K562 (cell line): ENCODE data around the gene CTDSPL2. TPM values are rescaled to one million over a fixed set of nuclear protein-coding genes. Genes with fewer than 3 reads are reported as not detected.

Experiments
- BDP1 ChIP-seq: IDR thresholded peaks from 3 replicates; pipeline ENCODE4 v1.6.1; 2011; ENCODE audit not compliant: insufficient read length, insufficient read depth
- BRD4 ChIP-seq: fragments of 200-600 bp; sonication (generic); IDR thresholded peaks from 2 replicates; pipeline ENCODE4 v1.6.1; 2017; ENCODE audit warnings: inconsistent platforms
- CBX2 ChIP-seq: fragments of 200-600 bp; sonication (generic); IDR thresholded peaks from one replicate; pipeline ENCODE4 v1.6.1; 2012; ENCODE audit warnings: mild to moderate bottlenecking, low read length, inconsistent platforms; ENCODE audit not compliant: insufficient read depth, poor library complexity, severe bottlenecking
- DLX4 ChIP-seq: fragments of 250-450 bp; sonication (Bioruptor Pico); IDR thresholded peaks from 2 replicates; pipeline ENCODE4 v1.6.1; 2021; ENCODE audit warnings: mild to moderate bottlenecking
- ETV6 ChIP-seq, 3 experiments: fragments of 150-350 bp in 1 of 3; sonication (generic) in 1 of 3; formaldehyde crosslinking in 1 of 3; IDR thresholded peaks; 2 replicates each; pipeline versions ENCODE4 v1.6.1 to v1.8.0; 2014 to 2022; ENCODE audit warnings: borderline replicate concordance in 2 of 3, low read depth in 2 of 3, antibody characterized with exemption in 1 of 3, low read length in 1 of 3, mild to moderate bottlenecking in 1 of 3, missing genetic modification reagents in 1 of 3
- FOSL1 ChIP-seq: fragments of 200-800 bp; sonication (Bioruptor generic); conservative IDR thresholded peaks from 2 replicates; pipeline ENCODE4 v1.6.1; 2016; ENCODE audit warnings: missing genetic modification characterization, missing compliant biosample characterization
- HBP1 ChIP-seq: fragments of 450-650 bp; formaldehyde crosslinking; IDR thresholded peaks from 2 replicates; pipeline ENCODE4 v1.4.0; 2022; ENCODE audit warnings: missing genetic modification characterization
- KLF6 ChIP-seq: fragments of 250-450 bp; sonication (Bioruptor Pico); IDR thresholded peaks from 2 replicates; pipeline ENCODE4 v1.4.0; 2020; ENCODE audit warnings: mild to moderate bottlenecking, moderate library complexity, borderline replicate concordance
- MED1 ChIP-seq: sonication (generic); formaldehyde crosslinking; IDR thresholded peaks from 2 replicates; pipeline ENCODE4 v1.8.1; 2023; ENCODE audit warnings: missing genetic modification reagents, borderline replicate concordance
- NBN ChIP-seq: fragments of 450-650 bp; IDR thresholded peaks from 2 replicates; pipeline ENCODE4 v1.6.1; 2016; ENCODE audit warnings: low read depth, mild to moderate bottlenecking
- NCOA1 ChIP-seq: fragments of 450-650 bp; IDR thresholded peaks from 2 replicates; pipeline ENCODE4 v1.6.1; 2016; ENCODE audit warnings: low read depth
- PHB ChIP-seq: fragments of 250-450 bp; sonication (Bioruptor Pico); IDR thresholded peaks from 2 replicates; pipeline ENCODE4 v1.5.0; 2021
- PKNOX1 ChIP-seq: fragments of 450-650 bp; IDR thresholded peaks from 2 replicates; pipeline ENCODE4 v1.6.1; 2016
- PTBP1 ChIP-seq: fragments of 200-400 bp; formaldehyde crosslinking; IDR thresholded peaks from 2 replicates; pipeline ENCODE4 v1.6.1; 2017; ENCODE audit warnings: low read depth, low read length
- SMARCA4 ChIP-seq: fragments of 450-650 bp; IDR thresholded peaks from 2 replicates; pipeline ENCODE4 v1.6.1; 2016
- SP2 ChIP-seq: IDR thresholded peaks from 2 replicates; pipeline ENCODE4 v1.6.1; 2011; ENCODE audit warnings: mild to moderate bottlenecking, low read depth, low read length, moderate library complexity; ENCODE audit not compliant: poor library complexity, severe bottlenecking; ENCODE audit errors: extremely low read depth
- TFE3 ChIP-seq: fragments of 450-650 bp; formaldehyde crosslinking; IDR thresholded peaks from 2 replicates; pipeline ENCODE4 v1.4.0; 2020; ENCODE audit warnings: mild to moderate bottlenecking, mixed read lengths
- ZBTB7A ChIP-seq: IDR thresholded peaks from 2 replicates; pipeline ENCODE4 v1.6.1; 2011; ENCODE audit warnings: low read depth, mild to moderate bottlenecking, low read length, moderate library complexity, borderline replicate concordance; ENCODE audit not compliant: control insufficient read depth
- ZNF12 ChIP-seq: sonication (generic); formaldehyde crosslinking; IDR thresholded peaks from 2 replicates; pipeline ENCODE4 v1.4.0; 2020; ENCODE audit warnings: mild to moderate bottlenecking, missing genetic modification reagents
- ZNF280B ChIP-seq: fragments of 250-450 bp; sonication (Bioruptor Pico); IDR thresholded peaks from 2 replicates; pipeline ENCODE4 v1.5.1; 2021; ENCODE audit warnings: mild to moderate bottlenecking
- ZNF445 ChIP-seq: fragments of 250-450 bp; sonication (Bioruptor Pico); IDR thresholded peaks from 2 replicates; pipeline ENCODE4 v1.4.0; 2020; ENCODE audit warnings: low read depth, mild to moderate bottlenecking, moderate library complexity
- ZNF57 ChIP-seq: fragments of 450-650 bp; formaldehyde crosslinking; IDR thresholded peaks from 2 replicates; pipeline ENCODE4 v1.4.0; 2020; ENCODE audit warnings: mild to moderate bottlenecking, moderate library complexity
- ZNF584 ChIP-seq: fragments of 200-800 bp; sonication (Bioruptor generic); IDR thresholded peaks from 2 replicates; pipeline ENCODE4 v1.6.1; 2016; ENCODE audit warnings: low read depth, mild to moderate bottlenecking, missing genetic modification characterization, missing compliant biosample characterization
- ZNF766 ChIP-seq: fragments of 200-800 bp; sonication (Bioruptor generic); conservative IDR thresholded peaks from 2 replicates; pipeline ENCODE4 v1.6.1; 2016; ENCODE audit warnings: missing genetic modification characterization, missing compliant biosample characterization
- polyA plus RNA-seq, 8 experiments: library from polyadenylated mRNA; depleted of rRNA in 4 of 8; stranded (reverse) in 5 of 8; unstranded in 3 of 8; fragments of >200 nt; fragmentation: Nextera tagmentation in 2 of 8; fragmentation: Illumina TruSeq in 1 of 8; extraction: Ambion mirVana in 2 of 8; extraction: Trizol in 1 of 8; gene quantifications; 2 replicates each; pipeline versions ENCODE4 v1.2.1 to v1.2.3, GENCODE V29; 2011 to 2014; ENCODE audit warnings: inconsistent platforms in 1 of 8, missing spikeins in 1 of 8
- total RNA-seq, 7 experiments: library from RNA; depleted of rRNA in 6 of 7; stranded (reverse); fragments of >200 nt in 6 of 7; fragmentation: Illumina TruSeq in 2 of 7; extraction: Trizol in 2 of 7; gene quantifications; 2 replicates each; pipeline versions ENCODE4 v1.2.1 to v1.2.3, GENCODE V29; 2011 to 2021; ENCODE audit warnings: low replicate concordance in 1 of 7

Gene CTDSPL2
- total and polyA plus RNA-seq, 9 of the 15 experiments (the other 6 are each of a cell fraction or from before 2014, with no cell fraction given): 16.8 to 79.0 (median 53.1) TPM

GRCh38 chr15:44441095-44441501, 13.7 kb downstream of the CTDSPL2 start (continued):
- TF ChIP-seq CBX2: no peak
- no peak for TF ChIP-seq ZNF57 (CRISPR knock-in tag)
- TF ChIP-seq ZNF12 (CRISPR knock-in tag): no peak
- no peak for TF ChIP-seq DLX4 (CRISPR knock-in tag)
- no peak for TF ChIP-seq ZBTB7A
- 0 out of 2 replicates have a peak, but pooled peaks have one; percentile 20 for TF ChIP-seq ZNF766 (CRISPR knock-in tag)
- TF ChIP-seq ETV6 (IDR thresholded peaks at IDR 0.05; ENCODE audit: borderline replicate concordance in 1 of 2, low read depth in 2 of 2, low read length in 1 of 2): no peak
- TF ChIP-seq ETV6 (CRISPR knock-in tag; IDR thresholded peaks at IDR 0.05; ENCODE audit: borderline replicate concordance): no peak
- no peak for TF ChIP-seq BDP1
- no peak for TF ChIP-seq MED1 (CRISPR knock-in tag)
- no peak for TF ChIP-seq HBP1 (CRISPR knock-in tag)
- no peak for TF ChIP-seq FOSL1 (tag)
- TF ChIP-seq SP2: no peak
- peak; percentile 42 for TF ChIP-seq SMARCA4
- no peak for TF ChIP-seq PTBP1
- no peak for TF ChIP-seq PKNOX1
- no peak for TF ChIP-seq ZNF280B (CRISPR knock-in tag)
- TF ChIP-seq TFE3: no peak
- TF ChIP-seq KLF6: no peak
- no peak for TF ChIP-seq ZNF445 (CRISPR knock-in tag)
- TF ChIP-seq NCOA1: no peak
- TF ChIP-seq ZNF584: no peak
- no peak for TF ChIP-seq BRD4
- 0 out of 2 replicates have a peak, but pooled peaks have one; percentile 45 for TF ChIP-seq NBN
- TF ChIP-seq PHB (CRISPR knock-in tag): no peak
